K562 treated with DMSO at 1 percent for 48 hours (cell line): ENCODE data around the gene SEC23B. TPM values are rescaled to one million over a fixed set of nuclear protein-coding genes. Genes with fewer than 3 reads are reported as not detected.

Source experiments
- total RNA-seq: library from RNA; unstranded; fragments of 300-600 nt; gene quantifications from 2 replicates; pipeline ENCODE4 v1.2.3, GENCODE V29; 2022; ENCODE audit warnings: low replicate concordance; ENCODE audit errors: extremely low read depth

SEC23B gene
- not detected in 2 replicates for total RNA-seq

DNA sequence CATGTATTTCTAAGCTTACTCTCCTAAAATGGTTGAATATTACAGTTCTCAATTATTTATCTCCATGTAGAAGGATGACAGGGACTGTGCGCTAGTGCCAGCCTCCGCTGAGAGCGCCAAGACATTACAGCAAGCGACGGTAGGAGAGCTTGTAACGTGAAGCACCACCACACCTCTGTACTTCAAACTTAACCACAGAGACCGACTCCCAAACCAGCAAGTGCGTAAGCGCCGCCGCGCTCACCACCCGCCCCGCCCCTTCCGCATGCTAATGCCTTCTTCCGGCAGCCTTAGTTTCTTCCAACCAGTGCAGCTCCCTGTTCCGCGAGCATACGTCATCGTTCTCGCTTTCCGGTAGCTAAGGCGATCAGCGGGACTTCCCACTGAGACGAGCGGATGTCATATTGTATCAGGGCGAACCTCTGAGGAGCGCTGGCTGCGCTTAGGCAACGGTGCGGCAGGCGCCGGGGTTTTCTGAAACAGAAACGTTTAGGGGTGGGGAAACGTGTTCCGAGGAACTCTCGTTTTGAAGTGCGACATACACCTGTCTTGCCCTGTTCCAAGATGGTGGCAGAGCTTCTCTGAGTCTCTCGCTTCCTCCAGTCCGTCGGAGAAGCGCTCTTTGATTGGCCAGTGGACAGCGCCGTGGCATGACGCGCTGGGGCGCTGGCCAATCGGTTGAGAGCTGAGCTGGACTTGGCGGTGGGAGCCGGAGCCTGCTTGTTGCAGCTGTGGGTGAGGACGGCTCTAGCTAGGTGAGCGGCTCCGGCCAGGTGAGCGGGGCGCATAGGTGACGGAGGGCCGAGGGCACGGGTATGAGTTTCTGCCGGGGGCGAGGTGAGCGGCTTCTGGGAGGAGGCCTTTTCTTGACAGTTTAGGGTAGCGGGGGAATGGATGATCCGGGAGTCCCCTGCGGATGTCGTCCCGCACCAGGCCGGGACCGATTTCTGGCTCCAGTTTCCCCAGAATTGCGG lies at the start of gene SEC23B:
Gene SEC23B, plus strand, starts transcription at position 723 of the 974 bp plus-strand sequence. CDS start 2,896 bp downstream, outside the sequence.

DNA sequence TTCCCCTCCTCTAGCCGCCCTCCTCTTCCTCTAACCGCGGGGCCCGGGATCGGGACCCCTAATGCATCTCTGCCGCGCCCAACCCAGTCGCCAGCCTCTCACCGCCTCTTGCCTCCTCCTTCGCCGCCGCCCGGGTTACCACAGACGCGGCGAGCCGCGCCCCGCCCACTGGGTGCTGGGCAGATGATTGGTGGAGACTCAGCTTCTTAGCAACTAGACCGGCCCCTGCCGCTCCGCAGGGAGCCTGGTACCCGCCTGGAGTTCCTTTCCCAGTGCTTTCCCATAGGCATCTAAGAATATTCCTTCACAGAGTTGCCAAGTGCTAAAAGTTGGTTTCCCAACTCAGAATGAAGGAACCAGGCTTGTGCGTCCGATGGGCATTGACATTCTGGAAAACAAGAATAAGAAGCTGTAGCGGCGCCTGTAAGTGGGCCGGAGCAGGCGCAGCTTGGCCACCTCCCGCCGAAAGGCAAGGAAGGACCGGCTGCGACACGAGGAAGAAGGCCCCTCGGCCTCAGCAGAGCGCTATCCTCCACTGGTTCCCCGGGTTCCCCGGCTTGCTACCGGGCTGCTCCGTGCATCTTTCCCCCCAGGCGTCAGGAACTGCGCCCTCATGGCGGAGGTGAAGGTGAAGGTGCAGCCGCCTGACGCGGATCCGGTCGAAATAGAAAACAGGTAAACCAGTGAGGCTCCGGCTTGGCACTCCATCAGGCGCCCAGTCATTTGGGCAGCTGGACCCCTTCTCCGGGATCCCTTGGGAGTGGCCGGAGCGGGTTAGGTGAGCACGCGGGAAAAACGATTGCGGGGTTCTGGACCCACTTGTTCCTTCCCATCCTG lies 40.6 kb upstream of the SEC23B start, which contains the start of the genes DZANK1 and POLR3F:
Gene DZANK1, minus strand, starts transcription at position 137 of the 837 bp plus-strand sequence. CDS start 1,672 bp downstream, outside the sequence.
Gene POLR3F, plus strand, starts transcription at position 497 of the 837 bp plus-strand sequence. Its CDS starts 117 bp downstream, at position 614.

GRCh38 chr20:18496740-18497592 lies 10.8 kb upstream of the SEC23B start, which contains the start of gene RBBP9:
RBBP9 (minus strand) TSS chr20:18497225; CDS start chr20:18497167, 58 bp downstream.

DNA sequence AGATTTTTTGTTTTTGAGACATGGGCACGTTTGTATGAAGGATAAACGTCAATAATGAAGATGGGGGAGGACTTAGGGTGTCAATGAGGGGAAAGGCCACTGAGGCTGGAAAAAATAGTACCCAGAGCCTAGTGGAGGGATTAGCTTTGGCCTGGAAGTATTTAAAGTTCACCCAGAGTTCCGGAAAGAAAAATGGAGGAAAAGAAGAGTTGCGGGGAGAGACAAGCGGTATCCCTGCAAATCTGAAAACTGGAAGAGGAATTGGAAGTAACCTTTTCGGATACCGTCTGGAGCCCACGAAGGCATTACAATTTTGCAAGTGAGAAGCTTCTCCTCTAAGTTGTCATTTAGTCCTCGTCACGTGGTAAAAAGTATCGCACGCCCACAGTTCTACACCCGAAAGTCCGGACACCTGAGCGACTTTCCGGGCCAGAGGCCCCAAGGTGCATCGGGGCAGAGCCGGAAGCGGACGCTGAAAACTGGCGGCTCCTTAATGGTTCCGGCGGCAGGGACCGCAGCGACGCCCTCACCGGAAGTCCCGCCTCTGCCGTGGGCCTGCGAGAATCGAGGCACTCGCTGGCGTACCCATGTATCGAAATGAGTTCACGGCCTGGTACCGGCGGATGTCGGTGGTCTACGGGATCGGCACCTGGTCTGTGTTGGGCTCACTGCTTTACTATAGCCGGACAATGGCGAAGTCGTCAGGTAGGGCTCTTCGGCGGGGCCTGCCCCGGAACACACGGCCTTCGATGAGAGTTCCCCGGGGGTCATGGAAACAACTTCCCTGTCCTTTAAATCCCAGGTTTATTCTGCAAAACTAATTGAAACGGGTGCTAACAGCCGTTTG lies 59.4 kb downstream of the SEC23B start, which contains the start of gene SMIM26:
Gene SMIM26, plus strand, starts transcription at position 541 of the 847 bp plus-strand sequence. Its CDS starts 47 bp downstream, at position 588.

DNA sequence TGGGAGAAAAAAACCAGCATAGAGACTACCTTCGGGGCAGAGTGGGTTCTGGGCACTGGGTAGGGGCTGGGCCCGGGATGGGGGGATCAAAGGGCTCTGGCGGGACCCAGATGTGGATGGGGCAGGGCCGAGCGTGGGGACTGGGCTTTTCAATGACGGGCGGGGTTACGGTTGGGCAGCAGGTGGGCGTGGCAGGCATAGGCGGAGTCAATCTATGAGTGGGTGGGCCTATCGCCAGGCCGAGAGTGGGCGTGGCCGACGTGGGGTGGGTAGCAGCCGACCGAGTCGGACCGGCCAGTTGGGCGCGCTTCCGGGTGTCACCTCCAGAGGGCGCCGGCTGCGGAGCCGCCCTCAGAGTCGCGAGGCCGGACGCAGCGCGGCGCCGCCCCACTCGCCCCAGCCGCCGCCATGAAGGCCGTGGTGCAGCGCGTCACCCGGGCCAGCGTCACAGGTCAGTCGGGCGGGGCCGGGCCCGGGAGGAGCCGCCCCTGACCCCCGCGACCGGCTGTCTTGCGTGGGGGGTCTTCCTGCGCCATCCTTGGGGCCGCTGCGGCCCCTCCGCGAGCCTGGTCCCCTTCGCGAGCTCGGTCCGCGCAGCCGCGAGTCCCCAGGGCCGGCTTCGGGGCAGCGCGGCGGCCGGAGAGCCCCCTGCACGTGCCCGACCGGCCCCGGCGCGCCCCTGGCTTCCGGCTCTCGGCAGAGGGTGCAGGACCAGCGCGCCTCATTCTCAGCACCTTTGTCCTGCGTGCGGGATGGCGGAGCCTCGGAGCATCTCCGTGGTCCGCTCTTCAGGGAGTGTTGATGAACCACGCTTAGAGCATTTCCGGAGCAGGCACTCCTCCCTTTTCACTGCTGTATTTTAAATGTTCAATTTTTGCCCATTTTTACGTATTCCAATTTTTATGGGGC lies 80.2 kb downstream of the SEC23B start, which contains the start of gene DTD1:
Gene DTD1, plus strand, starts transcription at position 390 of the 909 bp plus-strand sequence. Its CDS starts 19 bp downstream, at position 409.

Other genes starting within 250 kb of the SEC23B start
- not detected in 2 replicates for gene ZNF133, start 219.4 kb upstream of the SEC23B start, total RNA-seq
- gene DZANK1, start 40.9 kb upstream of the SEC23B start, total RNA-seq = not detected in 2 replicates
- not detected in 2 replicates for gene POLR3F, start 40.5 kb upstream of the SEC23B start, total RNA-seq
- not detected in 2 replicates for gene RBBP9, start 10.7 kb upstream of the SEC23B start, total RNA-seq
- not detected in 2 replicates for gene SMIM26, start 59.5 kb downstream of the SEC23B start, total RNA-seq
- gene DTD1, start 80.1 kb downstream of the SEC23B start, total RNA-seq = not detected in 2 replicates